Neural cell (in vitro differentiated cells): ENCODE data around the gene NATD1. TPM values are rescaled to one million over a fixed set of nuclear protein-coding genes. Genes with fewer than 3 reads are reported as not detected.

Experiments
- H2AFZ ChIP-seq: fragments of 200-600, 300-800 bp; sonication (generic), shearing (Covaris generic); 2 replicates; pipeline ENCODE4 v1.6.0; 2014; ENCODE audit warnings: low read depth, mild to moderate bottlenecking, antibody characterized with exemption, low read length, moderate library complexity
- H3F3A ChIP-seq: fragments of 200-600 bp; shearing (Covaris generic); 2 replicates; pipeline ENCODE4 v1.6.1; 2016; ENCODE audit warnings: mild to moderate bottlenecking, moderate library complexity, mixed read lengths, antibody characterized with exemption, low read length; ENCODE audit not compliant: insufficient read depth, poor library complexity, severe bottlenecking
- H3K27ac ChIP-seq: fragments of 200-600, 300-800 bp; sonication (generic), shearing (Covaris generic); 2 replicates; pipeline ENCODE4 v1.5.1; 2014; ENCODE audit warnings: mild to moderate bottlenecking, low read length, moderate library complexity
- H3K27me3 ChIP-seq: fragments of 300-800, 200-600 bp; sonication (generic), shearing (Covaris generic); 2 replicates; pipeline ENCODE4 v1.6.0; 2014; ENCODE audit warnings: mild to moderate bottlenecking, low read depth, low read length, moderate library complexity; ENCODE audit not compliant: insufficient read depth
- H3K36me3 ChIP-seq: fragments of 300-800, 200-600 bp; sonication (generic), shearing (Covaris generic); 2 replicates; pipeline ENCODE4 v1.5.1; 2014; ENCODE audit warnings: mild to moderate bottlenecking, antibody characterized with exemption, low read length, moderate library complexity; ENCODE audit not compliant: insufficient read depth
- H3K4me2 ChIP-seq: fragments of 300-800, 200-600 bp; sonication (generic), shearing (Covaris generic); 2 replicates; pipeline ENCODE4 v1.6.0; 2014; ENCODE audit warnings: mild to moderate bottlenecking, low read length
- H3K4me3 ChIP-seq: fragments of 300-800, 200-600 bp; sonication (generic), shearing (Covaris generic); 2 replicates; pipeline ENCODE4 v1.5.1; 2014; ENCODE audit warnings: mild to moderate bottlenecking, low read length, moderate library complexity
- H3K79me2 ChIP-seq: fragments of 200-600 bp; shearing (Covaris generic); replicated peaks from 2 replicates; pipeline ENCODE4 v1.6.0; 2014; ENCODE audit warnings: mild to moderate bottlenecking, low read length, moderate library complexity; ENCODE audit not compliant: insufficient read depth
- H3K9ac ChIP-seq: fragments of 300-800, 200-600 bp; sonication (generic), shearing (Covaris generic); 2 replicates; pipeline ENCODE4 v1.6.1; 2016; ENCODE audit warnings: mild to moderate bottlenecking, low read length, mixed read lengths
- H3K9me2 ChIP-seq: fragments of 200-600 bp; shearing (Covaris generic); 2 replicates; pipeline ENCODE4 v1.6.1; 2016; ENCODE audit warnings: mild to moderate bottlenecking, low read length, mixed read lengths; ENCODE audit not compliant: insufficient read depth
- H3K9me3 ChIP-seq: fragments of 200-600, 300-800 bp; sonication (generic), shearing (Covaris generic); 2 replicates; pipeline ENCODE4 v1.6.1; 2016; ENCODE audit warnings: mild to moderate bottlenecking, mixed run types, low read length, moderate library complexity, mixed read lengths
- H4K20me1 ChIP-seq: fragments of 200-600 bp; shearing (Covaris generic); 2 replicates; pipeline ENCODE4 v1.6.1; 2016; ENCODE audit warnings: mild to moderate bottlenecking, mixed run types; ENCODE audit not compliant: insufficient read depth
- CTCF ChIP-seq: fragments of 450-650 bp; IDR thresholded peaks from 2 replicates; pipeline ENCODE4 v1.5.1; 2014; ENCODE audit warnings: antibody characterized with exemption, mild to moderate bottlenecking, moderate library complexity; ENCODE audit not compliant: poor library complexity, severe bottlenecking
- EP300 ChIP-seq: fragments of 450-650 bp; conservative IDR thresholded peaks from 2 replicates; pipeline ENCODE4 v1.6.1; 2014; ENCODE audit warnings: antibody characterized with exemption, mild to moderate bottlenecking, moderate library complexity; ENCODE audit not compliant: poor library complexity, severe bottlenecking
- EZH2 ChIP-seq: fragments of 200-600, 300-800 bp; shearing (Covaris generic), sonication (generic); IDR thresholded peaks from 2 replicates; pipeline ENCODE4 v1.6.1; 2014; ENCODE audit warnings: antibody characterized with exemption, low read length, borderline replicate concordance, mild to moderate bottlenecking; ENCODE audit not compliant: insufficient read depth, poor library complexity, severe bottlenecking
- MXI1 ChIP-seq: fragments of 450-650 bp; conservative IDR thresholded peaks from 2 replicates; pipeline ENCODE4 v1.6.1; 2014; ENCODE audit warnings: antibody characterized with exemption, mild to moderate bottlenecking; ENCODE audit not compliant: poor library complexity, severe bottlenecking
- POLR2AphosphoS5 ChIP-seq: IDR thresholded peaks from 2 replicates; pipeline ENCODE4 v1.6.1; 2012
- RAD21 ChIP-seq: fragments of 450-650 bp; conservative IDR thresholded peaks from 2 replicates; pipeline ENCODE4 v1.6.1; 2014; ENCODE audit warnings: antibody characterized with exemption, mild to moderate bottlenecking, moderate library complexity
- REST ChIP-seq: IDR thresholded peaks from 2 replicates; pipeline ENCODE4 v1.6.1; 2012; ENCODE audit warnings: borderline replicate concordance
- SMC3 ChIP-seq: fragments of 450-650 bp; conservative IDR thresholded peaks from 2 replicates; pipeline ENCODE4 v1.6.1; 2014; ENCODE audit warnings: antibody characterized with exemption, mild to moderate bottlenecking, moderate library complexity; ENCODE audit not compliant: poor library complexity
- TAF1 ChIP-seq: IDR thresholded peaks from 2 replicates; pipeline ENCODE4 v1.6.1; 2012; ENCODE audit warnings: low read depth
- polyA plus RNA-seq: library from polyadenylated mRNA; depleted of rRNA; stranded (reverse); fragments of >200 nt; gene quantifications from 2 replicates; pipeline ENCODE4 v1.2.3, GENCODE V29; 2014

NATD1 gene
- polyA plus RNA-seq, 1 donor from 2014 or later: 2.8 TPM

- no peak overlapping the region for H3K27ac ChIP-seq
- no peak overlapping the region for H3K4me2 ChIP-seq
- no peak overlapping the region for H3K4me3 ChIP-seq
- no peaks in the 10 kb centered on the region for H3K27me3 ChIP-seq
- no peaks in the 10 kb centered on the region for H3K9me2 ChIP-seq
- TF ChIP-seq REST: no peak
- no peak for TF ChIP-seq EZH2
- no peak for TF ChIP-seq EP300
- TF ChIP-seq RAD21: no peak
- TF ChIP-seq POLR2AphosphoS5: no peak
- TF ChIP-seq CTCF: no peak
- no peak for TF ChIP-seq TAF1
- TF ChIP-seq MXI1: no peak
- TF ChIP-seq SMC3: no peak
- peaks cover 29% of the 10 kb centered on the region for H3K79me2 ChIP-seq
- no peaks in the 10 kb centered on the region for H3K36me3 ChIP-seq
- no peak overlapping the region for H3K9ac ChIP-seq
- H2AFZ ChIP-seq: no peak overlapping the region
- H3K9me3 ChIP-seq: no peaks in the 10 kb centered on the region
- H3F3A ChIP-seq: no peaks in the 10 kb centered on the region
- no peaks in the 10 kb centered on the region for H4K20me1 ChIP-seq
These were observed 37.3 kb downstream of the NATD1 start for GRCh38 chr17:21215935-21216334.

GRCh38 chr17:21214777-21215541 is 38.3 kb downstream of the NATD1 start:
- Histone ChIP-seq H4K20me1 (no peaks in the 10 kb centered on the region), H3K79me2 (peaks cover 38% of the 10 kb centered on the region), H3K27me3 (no peaks in the 10 kb centered on the region), H2AFZ (peak overlapping the region; percentile 90), H3K9me3 (no peaks in the 10 kb centered on the region), H3K27ac (peak overlapping the region; percentile 91), H3K36me3 (no peaks in the 10 kb centered on the region), H3K4me3 (peak overlapping the region; percentile 100), H3K9me2 (no peaks in the 10 kb centered on the region), H3K9ac (peak overlapping the region; percentile 95), H3F3A (no peaks in the 10 kb centered on the region), H3K4me2 (peak overlapping the region; percentile 82)
- TF ChIP-seq TAF1 (peak; percentile 6), SMC3 (no peak), EZH2 (no peak), CTCF (no peak)
